T-helper 2 cell (primary cell): ENCODE results near the gene ENAM.
A peak's percentile ranks its signal among the peaks of the same experiment; 100 is the strongest.

Source experiments
- DNase-seq, 5 experiments: peaks; one replicate each; pipeline versions ENCODE4 v3.0.0 to v3.0.0-alpha.2; 2012 to 2022
- total RNA-seq, 2 donors: gene quantifications; one replicate each; lab custom pipeline; 2026; lab: John Stamatoyannopoulos, UW

The ENAM gene, protein sequence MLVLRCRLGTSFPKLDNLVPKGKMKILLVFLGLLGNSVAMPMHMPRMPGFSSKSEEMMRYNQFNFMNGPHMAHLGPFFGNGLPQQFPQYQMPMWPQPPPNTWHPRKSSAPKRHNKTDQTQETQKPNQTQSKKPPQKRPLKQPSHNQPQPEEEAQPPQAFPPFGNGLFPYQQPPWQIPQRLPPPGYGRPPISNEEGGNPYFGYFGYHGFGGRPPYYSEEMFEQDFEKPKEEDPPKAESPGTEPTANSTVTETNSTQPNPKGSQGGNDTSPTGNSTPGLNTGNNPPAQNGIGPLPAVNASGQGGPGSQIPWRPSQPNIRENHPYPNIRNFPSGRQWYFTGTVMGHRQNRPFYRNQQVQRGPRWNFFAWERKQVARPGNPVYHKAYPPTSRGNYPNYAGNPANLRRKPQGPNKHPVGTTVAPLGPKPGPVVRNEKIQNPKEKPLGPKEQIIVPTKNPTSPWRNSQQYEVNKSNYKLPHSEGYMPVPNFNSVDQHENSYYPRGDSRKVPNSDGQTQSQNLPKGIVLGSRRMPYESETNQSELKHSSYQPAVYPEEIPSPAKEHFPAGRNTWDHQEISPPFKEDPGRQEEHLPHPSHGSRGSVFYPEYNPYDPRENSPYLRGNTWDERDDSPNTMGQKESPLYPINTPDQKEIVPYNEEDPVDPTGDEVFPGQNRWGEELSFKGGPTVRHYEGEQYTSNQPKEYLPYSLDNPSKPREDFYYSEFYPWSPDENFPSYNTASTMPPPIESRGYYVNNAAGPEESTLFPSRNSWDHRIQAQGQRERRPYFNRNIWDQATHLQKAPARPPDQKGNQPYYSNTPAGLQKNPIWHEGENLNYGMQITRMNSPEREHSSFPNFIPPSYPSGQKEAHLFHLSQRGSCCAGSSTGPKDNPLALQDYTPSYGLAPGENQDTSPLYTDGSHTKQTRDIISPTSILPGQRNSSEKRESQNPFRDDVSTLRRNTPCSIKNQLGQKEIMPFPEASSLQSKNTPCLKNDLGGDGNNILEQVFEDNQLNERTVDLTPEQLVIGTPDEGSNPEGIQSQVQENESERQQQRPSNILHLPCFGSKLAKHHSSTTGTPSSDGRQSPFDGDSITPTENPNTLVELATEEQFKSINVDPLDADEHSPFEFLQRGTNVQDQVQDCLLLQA
- 0 to 0.07 reads per million in 2 donors for total RNA-seq

DNA sequence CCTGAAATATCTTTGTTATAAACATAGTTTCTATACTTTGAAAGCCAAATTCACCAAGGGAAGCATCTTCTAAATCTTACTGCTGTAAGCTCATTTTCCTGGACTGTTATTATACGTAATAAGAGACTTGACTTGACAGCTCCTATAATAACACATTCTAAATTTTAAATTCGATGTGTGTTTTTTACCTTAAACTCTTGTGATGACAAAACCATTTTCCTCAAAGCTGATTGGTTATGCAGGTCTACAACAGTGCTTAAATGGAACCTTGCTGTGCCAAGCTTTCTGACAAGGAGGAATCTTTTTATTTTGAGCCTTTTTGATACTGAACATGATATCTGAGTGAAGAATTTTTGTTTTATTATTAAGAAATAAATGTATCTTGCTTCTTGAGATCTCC lies at the start of gene ENAM:
ENAM (plus strand) TSS at position 301 of the 400 bp plus-strand sequence. CDS start 757 bp downstream, outside the sequence.
- DNase-seq: no peak

DNA sequence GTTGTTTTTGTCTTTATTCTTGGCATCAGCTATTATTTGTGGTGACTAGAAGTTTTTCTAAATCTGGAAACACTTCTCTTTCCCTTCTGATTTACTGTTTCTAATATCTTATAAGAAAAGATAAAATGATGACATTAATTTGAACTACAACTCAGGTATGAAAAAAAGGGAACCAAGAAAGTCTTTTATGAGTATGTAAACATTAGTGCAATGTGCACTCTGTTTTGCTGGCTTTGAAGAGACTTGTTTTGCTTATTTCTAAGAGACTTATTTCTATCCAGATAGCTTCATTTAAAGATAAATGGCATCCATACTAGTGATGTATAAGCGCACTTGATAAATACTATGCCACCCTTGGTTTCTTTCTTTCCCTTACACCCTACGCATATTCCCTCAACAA lies 46.6 kb upstream of the ENAM start:
- DNase-seq: no peak

DNA sequence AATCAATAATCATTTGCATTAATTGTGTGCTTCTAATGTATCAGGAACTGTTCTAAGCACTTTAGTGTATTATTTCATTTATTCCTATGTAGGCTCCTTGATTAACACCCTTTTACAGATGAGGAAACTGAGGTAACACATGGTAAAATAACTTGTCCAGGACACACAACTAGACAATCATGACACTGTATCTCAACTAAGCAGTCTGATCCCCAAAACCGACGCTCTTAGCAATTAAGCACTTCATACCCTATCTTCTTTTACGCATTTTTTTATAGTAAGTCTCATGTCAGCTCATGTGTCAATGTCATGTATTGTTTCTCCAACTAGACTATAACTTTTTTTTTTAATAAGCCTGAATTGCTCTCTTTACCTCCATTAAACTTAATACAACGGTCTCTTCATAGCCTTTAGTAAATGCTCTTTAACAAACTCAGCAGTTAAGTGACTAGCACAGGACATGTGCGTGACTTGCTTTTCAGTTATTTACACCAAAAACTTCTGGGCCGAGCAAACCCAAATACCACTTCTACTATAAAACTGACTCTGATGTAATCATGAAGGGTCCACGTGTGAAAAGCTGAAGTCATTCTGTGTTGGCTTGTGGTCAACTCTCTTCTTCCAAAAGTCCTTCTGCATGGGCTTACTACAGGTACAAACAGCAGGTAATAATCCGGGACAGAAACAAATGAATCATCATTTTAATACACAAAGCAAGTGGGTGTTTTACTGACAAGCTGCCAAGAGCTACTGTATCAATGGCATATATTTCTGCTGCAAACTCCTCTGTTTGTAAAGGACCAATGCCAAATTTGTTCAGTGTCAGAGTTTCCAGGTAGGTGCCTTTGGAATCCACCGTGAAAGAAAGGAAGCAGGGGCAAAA lies 44.4 kb upstream of the ENAM start:
- no peak for DNase-seq

DNA sequence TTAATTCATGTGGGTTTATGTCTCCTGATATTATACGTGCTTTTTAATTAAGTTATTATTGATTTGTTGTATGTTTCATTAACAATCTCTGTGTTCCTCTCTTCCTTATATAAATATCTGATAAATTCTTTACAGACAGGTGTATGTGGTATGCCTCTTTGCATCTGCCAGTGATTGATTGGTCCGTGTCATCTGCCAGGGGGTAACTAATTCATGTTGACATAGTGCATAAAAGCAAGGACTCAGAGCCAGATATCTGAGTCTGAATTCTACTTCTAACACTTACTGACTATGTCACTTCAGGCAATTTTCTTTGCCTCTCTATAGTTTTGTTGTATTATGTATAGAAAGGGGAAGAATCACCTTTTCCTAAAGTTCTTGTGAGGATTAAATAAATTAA lies 41.7 kb upstream of the ENAM start:
- no peak for DNase-seq

DNA sequence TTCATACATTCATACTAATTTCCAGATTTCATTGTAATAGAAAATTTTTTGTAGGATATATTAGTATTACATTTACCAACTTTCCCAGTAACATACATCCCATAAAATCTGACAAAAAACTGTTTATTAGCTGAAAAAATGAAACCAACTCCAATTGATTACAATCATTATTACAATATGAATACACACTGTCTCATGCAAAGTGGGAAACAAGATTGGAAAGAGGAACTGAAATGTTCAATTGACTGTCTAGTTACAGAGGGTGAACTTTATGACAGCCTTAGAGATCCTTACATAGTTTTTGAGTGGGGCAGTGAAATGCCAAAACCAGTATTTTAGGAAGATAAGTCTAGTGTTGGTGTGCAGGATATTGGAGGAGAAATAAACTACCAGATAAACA lies 38.8 kb upstream of the ENAM start:
- no peak for DNase-seq

DNA sequence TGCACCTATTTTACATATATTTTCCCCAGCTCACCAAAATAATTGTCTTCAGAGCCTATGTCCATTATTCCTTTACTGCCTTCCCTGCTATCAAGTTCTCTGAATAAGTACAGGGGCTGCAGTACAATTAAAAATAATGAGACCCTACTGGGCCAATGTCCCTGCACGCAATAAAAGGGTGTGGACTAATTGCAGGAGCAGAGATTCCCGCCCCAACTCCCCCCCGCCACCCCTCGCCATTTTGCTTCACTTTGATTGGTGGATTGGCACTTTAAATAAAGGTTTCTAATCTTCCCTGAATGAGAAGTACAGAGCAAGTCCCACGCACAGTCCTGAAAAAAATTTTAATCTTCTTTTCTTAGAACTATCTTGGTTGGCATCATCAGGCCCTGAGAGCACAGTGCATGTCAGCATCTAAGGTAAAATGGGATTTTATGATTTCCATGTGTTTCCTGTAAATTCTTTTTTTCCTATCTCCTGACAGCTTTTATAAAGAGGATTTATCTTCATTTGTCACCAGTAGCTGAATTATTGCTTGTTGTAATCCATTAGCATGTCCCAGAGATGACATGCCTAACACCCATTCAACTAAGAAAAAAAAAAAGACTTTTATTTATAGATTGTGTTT lies 36.5 kb upstream of the ENAM start, which contains the start of gene AMBN:
AMBN (plus strand) TSS at position 302 of the 628 bp plus-strand sequence; CDS start at position 405, 103 bp downstream.
- DNase-seq: no peak

DNA sequence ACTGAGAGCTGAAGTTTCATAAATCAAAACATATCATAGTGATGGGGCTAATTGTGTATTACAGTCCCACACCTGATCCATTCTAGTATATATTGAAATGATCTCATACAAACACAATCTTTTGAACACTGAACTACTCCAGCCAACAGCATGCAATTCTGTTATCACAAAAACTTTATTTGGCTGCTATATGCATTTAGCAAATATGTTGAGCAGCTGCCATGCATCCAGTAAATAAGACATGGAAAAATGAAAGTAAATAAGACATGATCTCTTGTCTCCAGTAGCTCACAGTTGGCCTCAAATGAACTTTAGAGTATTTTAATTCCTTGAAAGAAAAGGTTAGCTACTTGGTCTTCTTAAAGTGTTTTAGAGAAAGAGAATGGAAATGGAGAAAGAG lies 34.3 kb upstream of the ENAM start:
- no peak for DNase-seq

DNA sequence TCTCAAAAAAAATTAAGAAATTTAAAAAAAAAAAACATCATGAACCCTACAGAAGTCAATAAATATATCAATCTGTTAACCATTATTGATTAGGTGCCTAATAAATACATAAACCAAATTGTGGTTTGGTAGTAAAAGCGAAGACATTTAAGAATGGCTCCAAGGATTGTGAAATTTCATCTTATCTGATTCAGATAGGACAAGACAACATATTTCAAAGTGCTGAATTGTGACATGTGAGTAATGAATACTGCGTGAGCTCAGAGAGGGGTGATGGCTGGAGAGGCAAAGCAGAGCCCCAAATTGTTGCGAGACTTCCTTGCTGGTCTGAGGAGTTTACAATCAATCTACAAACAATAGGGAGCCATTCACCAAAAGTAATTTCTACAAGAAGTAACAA lies 28.2 kb upstream of the ENAM start:
- DNase-seq: no peak

DNA sequence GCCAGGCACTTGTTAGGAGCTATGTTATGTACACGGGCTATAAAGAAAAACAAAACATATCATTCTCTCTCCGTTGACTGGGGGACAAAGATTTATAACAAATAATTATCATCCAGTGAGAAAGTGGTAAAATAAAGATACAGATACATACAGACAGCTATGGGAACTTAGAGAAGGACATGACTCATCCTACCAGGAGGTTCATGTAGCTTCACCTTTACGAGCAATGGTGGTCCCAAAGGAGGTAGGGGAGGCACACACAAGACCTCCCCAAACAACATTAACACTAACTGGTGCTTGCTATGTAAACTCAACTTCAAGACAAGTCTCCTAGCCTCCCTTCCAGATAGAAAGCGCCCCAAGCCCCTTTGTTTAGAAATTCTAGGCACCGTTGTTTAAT lies 27.6 kb upstream of the ENAM start:
- DNase-seq: no peak

DNA sequence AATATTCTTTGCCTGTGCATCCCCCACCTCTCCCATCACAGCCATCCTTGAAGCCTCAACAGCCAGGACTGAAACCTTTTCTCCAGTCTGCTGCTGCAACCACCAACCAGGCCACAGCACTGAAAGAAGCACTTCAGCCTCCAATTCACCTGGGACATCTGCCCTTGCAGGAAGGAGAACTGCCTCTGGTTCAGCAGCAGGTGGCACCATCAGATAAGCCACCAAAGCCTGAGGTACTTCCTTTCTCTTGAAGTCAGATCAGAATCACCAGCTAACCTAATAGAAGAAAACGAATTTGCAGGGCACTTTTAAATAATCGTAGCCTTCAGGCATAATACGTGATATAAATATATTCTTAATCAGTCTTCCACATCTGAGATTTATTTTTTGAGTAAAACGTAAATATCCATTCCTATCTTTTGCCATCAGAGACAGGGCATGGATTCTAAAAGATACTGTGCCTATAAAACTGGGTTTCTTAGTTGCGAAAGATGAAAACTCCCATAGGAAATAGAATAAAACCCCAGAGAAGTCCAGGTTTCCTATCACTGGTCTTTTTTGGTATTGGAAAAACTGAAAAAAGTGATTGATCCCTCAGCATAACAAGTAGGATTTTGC lies 27.0 kb upstream of the ENAM start:
- DNase-seq: peak; percentile 9 to 80 (median 33)

DNA sequence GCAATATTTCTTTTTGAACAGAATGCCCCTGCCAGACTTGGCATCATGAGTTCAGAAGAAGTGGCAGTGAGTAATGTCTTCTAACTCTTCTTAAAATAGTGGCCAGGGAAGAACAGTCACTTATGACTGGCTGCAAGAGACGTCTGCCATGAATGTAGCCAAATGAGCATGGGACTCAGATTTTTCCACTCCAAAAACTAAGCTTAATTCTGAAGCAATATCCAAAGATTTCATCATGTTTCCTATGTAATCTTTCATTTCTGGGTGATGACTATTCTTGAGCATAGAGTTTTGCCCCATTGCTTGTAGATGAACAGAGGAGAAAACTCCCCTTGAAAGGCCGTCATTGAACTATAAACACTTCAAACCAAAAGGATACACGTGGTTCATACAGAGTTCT lies 24.7 kb upstream of the ENAM start:
- no peak for DNase-seq

DNA sequence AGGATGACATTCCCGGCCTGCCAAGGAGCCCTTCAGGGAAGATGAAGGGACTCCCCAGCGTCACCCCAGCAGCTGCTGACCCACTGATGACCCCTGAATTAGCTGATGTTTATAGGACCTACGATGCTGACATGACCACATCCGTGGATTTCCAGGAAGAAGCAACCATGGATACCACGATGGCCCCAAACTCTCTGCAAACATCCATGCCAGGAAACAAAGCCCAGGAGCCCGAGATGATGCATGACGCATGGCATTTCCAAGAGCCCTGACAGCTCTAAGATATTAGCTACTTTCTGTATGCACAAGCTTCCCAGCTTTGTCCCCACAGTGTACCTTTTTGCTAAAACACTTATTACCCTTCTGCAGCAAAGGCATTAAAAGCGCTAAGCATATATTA lies 22.1 kb upstream of the ENAM start:
- no peak for DNase-seq

DNA sequence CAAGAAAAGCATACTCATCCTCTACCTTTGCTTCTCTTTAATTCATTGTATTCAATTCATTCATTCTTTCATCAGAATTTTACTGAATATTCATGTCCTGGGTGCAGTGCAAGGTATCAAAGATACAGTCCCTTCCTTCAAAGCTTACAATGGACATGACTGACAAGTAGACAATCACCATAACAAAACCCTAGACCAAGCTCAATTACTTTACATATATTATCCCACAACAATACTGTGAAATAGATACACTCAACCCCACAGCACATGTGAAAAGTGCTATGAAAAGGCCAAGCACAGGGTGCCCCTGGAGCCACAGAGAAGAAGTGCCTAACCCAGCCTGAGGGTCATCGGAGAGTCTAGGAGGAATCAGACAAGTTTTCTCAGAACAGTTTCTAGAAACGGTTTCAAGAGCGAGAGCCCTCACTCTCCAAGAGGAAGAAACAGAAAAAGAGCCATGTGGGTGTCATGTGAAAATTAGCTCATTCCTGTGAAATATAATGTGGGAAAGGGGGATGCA lies 21.1 kb upstream of the ENAM start:
- no peak for DNase-seq

DNA sequence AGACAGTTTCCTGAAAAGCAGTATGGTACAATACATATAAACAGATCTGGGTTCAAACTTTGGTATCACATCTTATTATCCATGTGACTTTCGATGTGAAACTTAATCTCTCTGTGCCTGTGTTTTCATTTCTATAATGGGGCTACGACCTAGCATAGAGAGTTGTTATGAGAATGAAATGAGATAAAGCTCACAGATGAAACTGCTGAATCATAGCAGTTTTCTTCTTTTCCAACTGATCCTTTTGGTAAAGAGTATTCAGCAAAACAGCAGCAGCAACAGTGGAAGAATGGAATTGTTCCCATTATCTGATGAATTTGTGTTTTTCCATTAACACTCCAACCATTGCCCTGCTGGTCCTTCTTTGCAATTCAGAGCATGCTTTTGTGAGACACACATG lies 20.2 kb upstream of the ENAM start:
- no peak for DNase-seq

DNA sequence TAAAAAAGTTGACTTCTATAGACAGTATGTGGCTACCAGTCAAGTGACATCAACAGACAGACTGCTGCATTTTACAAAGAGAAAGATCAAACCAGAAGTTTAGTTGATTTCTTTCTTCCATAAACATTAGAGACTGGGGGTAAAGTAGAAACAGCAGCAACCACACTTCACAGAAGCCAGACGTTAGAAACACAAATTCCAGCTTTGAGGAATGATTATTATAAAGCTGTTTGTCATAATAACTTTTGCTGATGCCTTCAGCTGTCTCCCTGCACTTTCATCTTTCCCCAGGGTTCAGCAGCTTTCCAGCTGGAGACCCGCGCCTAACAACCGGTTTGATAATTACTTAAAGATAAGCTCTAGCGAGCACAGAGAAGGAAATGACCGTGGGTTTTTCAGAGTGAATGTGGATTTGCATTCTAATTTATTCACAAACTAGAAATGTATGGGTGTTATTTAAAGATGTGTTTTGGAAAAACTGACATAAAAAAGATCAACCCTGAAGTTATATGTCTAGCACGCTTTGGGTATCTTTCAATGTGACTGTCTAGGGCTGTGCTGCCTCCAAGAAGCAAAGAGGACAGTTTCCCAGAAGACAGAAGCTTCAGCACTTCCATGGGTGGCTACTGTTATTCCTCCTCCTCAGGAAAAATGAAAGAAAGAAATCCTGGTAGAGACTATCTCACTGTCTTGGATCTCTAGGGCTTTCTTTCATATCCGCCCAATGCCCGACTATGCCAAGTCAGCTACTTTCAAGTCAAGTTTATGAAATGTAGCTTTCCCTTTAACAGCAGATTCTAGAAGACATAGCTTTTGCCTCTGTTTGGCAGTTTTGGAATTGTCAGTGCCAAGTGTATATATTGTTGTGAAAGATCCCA lies 15.0 kb upstream of the ENAM start:
- no peak for DNase-seq

DNA sequence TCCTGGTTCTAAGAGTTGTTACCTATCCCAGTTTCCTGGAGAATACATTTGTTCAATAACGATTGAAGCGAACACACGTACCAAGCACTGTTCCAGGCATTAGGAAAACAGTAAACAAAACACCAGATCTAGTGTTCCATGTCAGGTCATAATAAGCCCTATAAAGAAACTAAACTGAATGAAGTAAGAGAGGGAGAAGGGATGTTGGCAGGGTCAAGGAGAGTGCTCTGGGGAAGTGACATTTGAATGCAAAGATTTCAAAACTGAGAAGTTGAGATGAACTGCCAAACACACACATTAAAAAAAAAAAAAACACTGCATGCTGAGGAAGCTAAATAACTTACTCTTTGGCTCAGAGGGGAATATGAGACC lies 14.4 kb upstream of the ENAM start:
- DNase-seq: no peak

DNA sequence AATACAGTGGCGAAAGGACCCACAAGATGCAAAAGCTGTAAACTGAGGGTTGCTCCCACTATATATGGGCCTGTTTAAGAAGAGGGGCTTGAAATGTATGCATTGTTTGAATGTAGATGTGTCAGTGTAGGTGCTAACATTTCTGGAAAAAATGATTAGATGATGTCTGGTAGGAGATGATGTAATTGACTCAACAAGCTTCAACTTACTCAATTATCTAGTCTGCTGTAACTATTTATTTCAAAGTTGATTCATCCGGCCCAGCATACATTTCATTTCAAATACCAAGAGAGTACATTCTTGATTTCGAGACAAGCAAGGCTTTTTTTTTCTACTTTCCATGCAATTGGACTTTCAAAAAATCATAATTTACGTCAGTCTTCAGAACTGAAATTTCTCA lies 9.3 kb upstream of the ENAM start:
- peak in 1 of 5 experiments; percentile 45 for DNase-seq

DNA sequence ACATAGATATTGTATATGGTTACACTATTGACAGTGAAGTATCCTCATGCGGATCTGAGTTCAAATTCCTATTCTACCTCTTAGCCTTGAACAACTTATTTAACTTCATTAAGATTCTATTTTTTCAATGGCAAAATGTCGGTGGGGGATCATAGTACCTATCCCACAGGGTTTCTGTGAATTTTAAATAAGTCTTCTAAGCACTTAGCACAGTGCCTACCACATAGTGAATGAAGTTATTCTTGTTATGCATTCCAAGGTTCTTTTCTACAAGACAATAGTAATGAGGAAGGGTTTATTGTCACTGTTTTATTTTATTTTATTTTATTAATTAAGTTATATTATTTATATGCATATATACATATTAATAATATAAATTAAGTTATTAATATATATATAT lies 8.8 kb upstream of the ENAM start:
- DNase-seq: peak in 1 of 5 experiments; percentile 16

DNA sequence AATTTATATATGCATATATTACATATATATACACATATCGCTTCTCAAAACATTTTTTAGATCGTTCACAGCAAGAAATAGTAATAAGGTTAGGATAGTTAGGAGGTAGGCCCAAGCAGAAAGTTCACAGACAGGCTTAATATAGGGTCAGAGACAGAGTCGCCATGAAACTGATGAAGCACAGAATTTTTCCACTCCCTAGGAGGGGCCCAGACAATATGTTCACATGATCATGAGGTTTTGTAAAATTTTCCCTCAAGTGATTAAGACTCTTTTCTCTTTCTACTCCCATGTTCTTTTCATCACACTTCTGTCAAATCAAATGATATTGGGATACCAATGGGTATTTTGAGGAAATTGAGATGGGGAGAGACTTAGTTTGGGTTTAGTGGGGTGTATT lies 5.2 kb upstream of the ENAM start:
- peak in 1 of 5 experiments; percentile 46 for DNase-seq
